A549 treated with AZD9567 at 1 μM for 4 hours (cell line): ENCODE measurements around the gene HECTD2. TPM values are rescaled to one million over a fixed set of nuclear protein-coding genes. Genes with fewer than 3 reads are reported as not detected.

ENCODE experiments used
- total RNA-seq: library from RNA; stranded (reverse); fragments of 200-300 nt; extraction: Qiagen RNA extraction; gene quantifications from 5 replicates; pipeline ENCODE4 v1.2.3, GENCODE V29; 2022; ENCODE audit not compliant: insufficient read depth

Gene HECTD2, protein sequence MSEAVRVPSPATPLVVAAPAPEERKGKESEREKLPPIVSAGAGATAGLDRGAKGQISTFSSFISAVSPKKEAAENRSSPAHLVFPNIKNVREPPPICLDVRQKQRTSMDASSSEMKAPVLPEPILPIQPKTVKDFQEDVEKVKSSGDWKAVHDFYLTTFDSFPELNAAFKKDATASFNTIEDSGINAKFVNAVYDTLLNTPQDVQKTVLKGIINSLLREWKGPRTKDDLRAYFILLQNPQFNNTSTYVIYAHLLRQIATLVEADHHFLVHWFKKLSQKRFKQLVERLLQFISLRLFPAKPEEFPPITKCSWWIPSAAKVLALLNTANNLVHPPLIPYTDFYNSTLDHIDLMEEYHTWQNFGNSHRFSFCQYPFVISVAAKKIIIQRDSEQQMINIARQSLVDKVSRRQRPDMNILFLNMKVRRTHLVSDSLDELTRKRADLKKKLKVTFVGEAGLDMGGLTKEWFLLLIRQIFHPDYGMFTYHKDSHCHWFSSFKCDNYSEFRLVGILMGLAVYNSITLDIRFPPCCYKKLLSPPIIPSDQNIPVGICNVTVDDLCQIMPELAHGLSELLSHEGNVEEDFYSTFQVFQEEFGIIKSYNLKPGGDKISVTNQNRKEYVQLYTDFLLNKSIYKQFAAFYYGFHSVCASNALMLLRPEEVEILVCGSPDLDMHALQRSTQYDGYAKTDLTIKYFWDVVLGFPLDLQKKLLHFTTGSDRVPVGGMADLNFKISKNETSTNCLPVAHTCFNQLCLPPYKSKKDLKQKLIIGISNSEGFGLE
- 2.4 to 4.5 TPM (median 4.3 TPM) in 5 replicates for total RNA-seq

DNA sequence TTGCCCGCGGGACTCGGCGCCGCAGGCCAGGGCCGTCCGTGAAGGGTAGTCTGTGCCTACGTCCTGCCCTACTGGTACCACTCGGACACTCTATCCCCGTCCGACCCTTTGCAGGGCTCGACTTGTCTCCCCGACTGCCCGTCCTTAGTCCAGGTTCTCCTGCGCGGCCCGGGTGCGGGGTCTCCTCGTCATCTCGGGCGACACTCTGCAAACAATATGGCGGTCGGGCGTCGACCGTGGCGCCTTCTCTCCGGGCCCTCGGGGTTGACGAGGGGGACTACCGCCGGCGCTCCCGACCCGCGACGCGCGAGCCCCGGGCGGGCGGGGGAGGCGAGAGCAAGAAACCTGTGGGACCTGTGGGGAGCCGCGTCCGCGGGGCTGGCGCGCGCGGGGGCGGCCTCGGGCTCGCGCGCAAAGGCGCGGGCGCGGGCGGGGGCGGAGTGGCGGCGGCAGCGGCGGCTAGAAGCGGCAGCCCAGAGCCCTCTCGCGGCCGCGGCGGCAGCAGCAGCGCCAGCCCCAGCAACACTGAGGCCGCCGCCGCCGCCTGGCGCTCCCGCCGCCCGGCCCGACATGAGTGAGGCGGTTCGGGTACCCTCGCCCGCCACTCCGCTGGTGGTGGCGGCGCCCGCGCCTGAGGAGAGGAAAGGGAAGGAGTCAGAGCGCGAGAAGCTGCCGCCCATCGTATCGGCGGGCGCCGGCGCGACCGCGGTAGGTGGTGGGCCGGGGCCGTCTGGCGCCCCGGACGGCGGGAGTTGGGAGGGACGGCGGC is at the start of gene HECTD2:
HECTD2 (plus strand) TSS at position 476 of the 769 bp plus-strand sequence; CDS start at position 571, 95 bp downstream.

Other genes with a start within 250 kb of the HECTD2 start
- 37.7 to 45.3 TPM (median 43.4 TPM) in 5 replicates for gene PCGF5, start 189.7 kb upstream of the HECTD2 start, total RNA-seq
- 16.0 to 22.1 TPM (median 17.5 TPM) in 5 replicates for gene PPP1R3C, start 222.7 kb downstream of the HECTD2 start, total RNA-seq